ENCODE data around the gene CFAP251.

The CFAP251 gene

GRCh38 chr12:121934309-121934664, 15.9 kb downstream of the CFAP251 start:
- H3K27ac ChIP-seq (ENCODE audit: low read depth, low read length): no peak overlapping the region
- H3K36me3 ChIP-seq (ENCODE audit: control insufficient read depth, insufficient read depth, low read length): no peaks in the 10 kb centered on the region
- no peaks in the 10 kb centered on the region for H3K4me1 ChIP-seq (ENCODE audit: control insufficient read depth, insufficient read depth, low read length)
- H3K27me3 ChIP-seq (ENCODE audit: control insufficient read depth, insufficient read depth, low read length): no peaks in the 10 kb centered on the region
- H3K4me3 ChIP-seq (ENCODE audit: low read length): no peak overlapping the region
- H3K9ac ChIP-seq (ENCODE audit: low read length): no peak overlapping the region

GRCh38 chr12:121937654-121938053, 19.3 kb downstream of the CFAP251 start:
- H3K36me3 ChIP-seq (ENCODE audit: control insufficient read depth, insufficient read depth, low read length): no peaks in the 10 kb centered on the region
- H3K4me1 ChIP-seq (ENCODE audit: control insufficient read depth, insufficient read depth, low read length): no peaks in the 10 kb centered on the region
- no peak overlapping the region for H3K4me3 ChIP-seq (ENCODE audit: low read length)
- H3K9ac ChIP-seq (ENCODE audit: low read length): no peak overlapping the region
- H3K27ac ChIP-seq (ENCODE audit: low read depth, low read length): no peak overlapping the region
- no peaks in the 10 kb centered on the region for H3K27me3 ChIP-seq (ENCODE audit: control insufficient read depth, insufficient read depth, low read length)

- Histone ChIP-seq H3K4me3 (ENCODE audit: low read length) (no peak overlapping the region), H3K27me3 (ENCODE audit: control insufficient read depth, insufficient read depth, low read length) (no peaks in the 10 kb centered on the region), H3K27ac (ENCODE audit: low read depth, low read length) (no peak overlapping the region), H3K36me3 (ENCODE audit: control insufficient read depth, insufficient read depth, low read length) (no peaks in the 10 kb centered on the region), H3K9ac (ENCODE audit: low read length) (no peak overlapping the region), H3K4me1 (ENCODE audit: control insufficient read depth, insufficient read depth, low read length) (no peaks in the 10 kb centered on the region)
These were observed 20.8 kb downstream of the CFAP251 start for GRCh38 chr12:121939186-121939585.

- no peaks in the 10 kb centered on the region for H3K4me1 ChIP-seq (ENCODE audit: control insufficient read depth, insufficient read depth, low read length)
- H3K9ac ChIP-seq (ENCODE audit: low read length): no peak overlapping the region
- no peaks in the 10 kb centered on the region for H3K36me3 ChIP-seq (ENCODE audit: control insufficient read depth, insufficient read depth, low read length)
- H3K27me3 ChIP-seq (ENCODE audit: control insufficient read depth, insufficient read depth, low read length): no peaks in the 10 kb centered on the region
- no peak overlapping the region for H3K27ac ChIP-seq (ENCODE audit: low read depth, low read length)
- no peak overlapping the region for H3K4me3 ChIP-seq (ENCODE audit: low read length)
These were observed 21.8 kb downstream of the CFAP251 start for GRCh38 chr12:121939992-121940766.

- H3K4me3 ChIP-seq (ENCODE audit: low read length): no peak overlapping the region
- H3K9ac ChIP-seq (ENCODE audit: low read length): no peak overlapping the region
- H3K36me3 ChIP-seq (ENCODE audit: control insufficient read depth, insufficient read depth, low read length): no peaks in the 10 kb centered on the region
- H3K27me3 ChIP-seq (ENCODE audit: control insufficient read depth, insufficient read depth, low read length): no peaks in the 10 kb centered on the region
- no peaks in the 10 kb centered on the region for H3K4me1 ChIP-seq (ENCODE audit: control insufficient read depth, insufficient read depth, low read length)
- H3K27ac ChIP-seq (ENCODE audit: low read depth, low read length): no peak overlapping the region
These were observed 23.8 kb downstream of the CFAP251 start for GRCh38 chr12:121942145-121942718.

GRCh38 chr12:121943926-121944325, 25.5 kb downstream of the CFAP251 start:
- no peak overlapping the region for H3K9ac ChIP-seq (ENCODE audit: low read length)
- H3K36me3 ChIP-seq (ENCODE audit: control insufficient read depth, insufficient read depth, low read length): no peaks in the 10 kb centered on the region

GRCh38 chr12:121946313-121947025, 28.1 kb downstream of the CFAP251 start:
- Histone ChIP-seq H3K27ac (ENCODE audit: low read depth, low read length) (no peak overlapping the region), H3K36me3 (ENCODE audit: control insufficient read depth, insufficient read depth, low read length) (no peaks in the 10 kb centered on the region), H3K9ac (ENCODE audit: low read length) (no peak overlapping the region), H3K27me3 (ENCODE audit: control insufficient read depth, insufficient read depth, low read length) (no peaks in the 10 kb centered on the region), H3K4me1 (ENCODE audit: control insufficient read depth, insufficient read depth, low read length) (no peaks in the 10 kb centered on the region), H3K4me3 (ENCODE audit: low read length) (no peak overlapping the region)

More at GRCh38 chr12:121943926-121944325, 25.5 kb downstream of the CFAP251 start:
- no peaks in the 10 kb centered on the region for H3K4me1 ChIP-seq (ENCODE audit: control insufficient read depth, insufficient read depth, low read length)
- no peak overlapping the region for H3K27ac ChIP-seq (ENCODE audit: low read depth, low read length)
- no peak overlapping the region for H3K4me3 ChIP-seq (ENCODE audit: low read length)
- no peaks in the 10 kb centered on the region for H3K27me3 ChIP-seq (ENCODE audit: control insufficient read depth, insufficient read depth, low read length)

- Histone ChIP-seq H3K36me3 (ENCODE audit: control insufficient read depth, insufficient read depth, low read length) (no peaks in the 10 kb centered on the region), H3K4me1 (ENCODE audit: control insufficient read depth, insufficient read depth, low read length) (no peaks in the 10 kb centered on the region), H3K27ac (ENCODE audit: low read depth, low read length) (no peak overlapping the region)
These were observed 29.6 kb downstream of the CFAP251 start for GRCh38 chr12:121947981-121948380.

GRCh38 chr12:121949648-121950397, 31.4 kb downstream of the CFAP251 start:
- Histone ChIP-seq H3K27ac (ENCODE audit: low read depth, low read length) (no peak overlapping the region), H3K4me1 (ENCODE audit: control insufficient read depth, insufficient read depth, low read length) (no peaks in the 10 kb centered on the region), H3K27me3 (ENCODE audit: control insufficient read depth, insufficient read depth, low read length) (no peaks in the 10 kb centered on the region), H3K4me3 (ENCODE audit: low read length) (no peak overlapping the region), H3K36me3 (ENCODE audit: control insufficient read depth, insufficient read depth, low read length) (no peaks in the 10 kb centered on the region), H3K9ac (ENCODE audit: low read length) (no peak overlapping the region)

More at GRCh38 chr12:121947981-121948380, 29.6 kb downstream of the CFAP251 start:
- H3K4me3 ChIP-seq (ENCODE audit: low read length): no peak overlapping the region
- no peaks in the 10 kb centered on the region for H3K27me3 ChIP-seq (ENCODE audit: control insufficient read depth, insufficient read depth, low read length)
- H3K9ac ChIP-seq (ENCODE audit: low read length): no peak overlapping the region

- Histone ChIP-seq H3K36me3 (ENCODE audit: control insufficient read depth, insufficient read depth, low read length) (no peaks in the 10 kb centered on the region), H3K9ac (ENCODE audit: low read length) (no peak overlapping the region), H3K4me3 (ENCODE audit: low read length) (no peak overlapping the region), H3K27ac (ENCODE audit: low read depth, low read length) (no peak overlapping the region), H3K27me3 (ENCODE audit: control insufficient read depth, insufficient read depth, low read length) (no peaks in the 10 kb centered on the region), H3K4me1 (ENCODE audit: control insufficient read depth, insufficient read depth, low read length) (no peaks in the 10 kb centered on the region)
These were observed 34.8 kb downstream of the CFAP251 start for GRCh38 chr12:121953117-121953692.

- no peaks in the 10 kb centered on the region for H3K27me3 ChIP-seq (ENCODE audit: control insufficient read depth, insufficient read depth, low read length)
These were observed 35.3 kb downstream of the CFAP251 start for GRCh38 chr12:121953695-121954094.

More at GRCh38 chr12:121953695-121954094, 35.3 kb downstream of the CFAP251 start:
- Histone ChIP-seq H3K4me1 (ENCODE audit: control insufficient read depth, insufficient read depth, low read length) (no peaks in the 10 kb centered on the region), H3K36me3 (ENCODE audit: control insufficient read depth, insufficient read depth, low read length) (no peaks in the 10 kb centered on the region), H3K27ac (ENCODE audit: low read depth, low read length) (no peak overlapping the region), H3K4me3 (ENCODE audit: low read length) (no peak overlapping the region), H3K9ac (ENCODE audit: low read length) (no peak overlapping the region)

Data from rectal smooth muscle tissue (tissue), 1 donor.